Activated CD4-positive, alpha-beta T cell treated with anti-CD3 and anti-CD28 coated beads for 36 hours (primary cell): ENCODE measurements around the gene SNCAIP. TPM values are rescaled to one million over a fixed set of nuclear protein-coding genes. Genes with fewer than 3 reads are reported as not detected.
A peak's percentile ranks its signal among the peaks of the same experiment; 100 is the strongest.
"Not testable (repeated sequence)": the region's sequence is repeated elsewhere in the genome, so short reads cannot be mapped to it uniquely, and the experiment has no call there.

Experiments
- ATAC-seq: fragments of 200-7000 bp; cut with Tn5 transposase; one replicate; pipeline ENCODE4 v1.10.0; 2021; ENCODE audit warnings: mild to moderate bottlenecking, moderate library complexity
- CTCF ChIA-PET: fragments of 350-600 bp; sonication (Branson Sonifier 250); formaldehyde crosslinking; loops from one replicate; lab custom pipeline; 2021; ENCODE audit warnings: antibody characterized with exemption; lab: Charles Lee
- POLR2A ChIA-PET: fragments of 350-600 bp; sonication (Branson Sonifier 250); formaldehyde crosslinking; loops from one replicate; lab custom pipeline; 2021; ENCODE audit warnings: antibody characterized with exemption, inconsistent platforms; lab: Charles Lee
- DNase-seq: peaks from one replicate; pipeline ENCODE4 v3.0.0-alpha.2; 2020
- H3K27ac Mint-ChIP-seq: one replicate; pipeline ENCODE4 v1.8.0; 2021; ENCODE audit warnings: mixed read lengths
- H3K27me3 Mint-ChIP-seq: one replicate; pipeline ENCODE4 v1.8.0; 2021; ENCODE audit warnings: mixed read lengths
- H3K36me3 Mint-ChIP-seq: one replicate; pipeline ENCODE4 v1.8.0; 2021; ENCODE audit warnings: low read depth, mixed read lengths
- H3K4me1 Mint-ChIP-seq: one replicate; pipeline ENCODE4 v1.8.0; 2021; ENCODE audit warnings: mixed read lengths
- H3K4me3 Mint-ChIP-seq: one replicate; pipeline ENCODE4 v1.8.0; 2021; ENCODE audit warnings: mild to moderate bottlenecking, moderate library complexity, mixed read lengths
- H3K9me3 Mint-ChIP-seq: one replicate; pipeline ENCODE4 v1.8.0; 2021; ENCODE audit warnings: low read depth, mixed read lengths
- intact Hi-C, 2 experiments: fragments of 100-400 bp; cut with DNase I in 1 of 2; cut with micrococcal nuclease in 1 of 2; formaldehyde crosslinking; loops; one replicate each; pipeline versions ENCODE4 v1.14.2 to v1.15.1; 2022 to 2024; cut with DNase I, micrococcal nuclease
- total RNA-seq, 2 experiments: library from RNA; stranded (reverse); gene quantifications; one replicate each; pipeline ENCODE4 v1.2.3, GENCODE V29; 2021

SNCAIP gene
- total RNA-seq, 2 experiments from 2014 or later: not detected

- Mint-ChIP-seq H3K9me3 (peaks cover 2% of the 10 kb centered on the region), H3K4me1 (no peaks in the 10 kb centered on the region), H3K4me3 (no peak overlapping the region), H3K36me3 (no peaks in the 10 kb centered on the region), H3K27me3 (peaks cover 7% of the 10 kb centered on the region), H3K27ac (no peak overlapping the region)
- intact Hi-C loops: no loop called here
- ATAC-seq: peak; percentile 66
- no peak for DNase-seq
- POLR2A ChIA-PET: no interaction called here
- CTCF ChIA-PET: no interaction called here
These were observed 54.5 kb downstream of the SNCAIP start for GRCh38 chr5:122366501-122366900.

GRCh38 chr5:122367456-122367855, 55.4 kb downstream of the SNCAIP start:
- POLR2A ChIA-PET: no interaction called here
- Mint-ChIP-seq H3K27me3 (peaks cover 5% of the 10 kb centered on the region), H3K4me1 (no peaks in the 10 kb centered on the region), H3K4me3 (no peak overlapping the region), H3K27ac (no peak overlapping the region), H3K9me3 (peaks cover 2% of the 10 kb centered on the region), H3K36me3 (no peaks in the 10 kb centered on the region)
- CTCF ChIA-PET: interaction anchor here (1.0 kb wide), 1 partner anchor 11 kb away, joined by 3 read pairs; no protein-coding TSS in a partner anchor
- intact Hi-C loops: no loop called here
- no peak for ATAC-seq
- DNase-seq: no peak

GRCh38 chr5:122368510-122369251, 56.6 kb downstream of the SNCAIP start:
- Mint-ChIP-seq H3K4me3 (no peak overlapping the region), H3K4me1 (no peaks in the 10 kb centered on the region), H3K27me3 (peaks cover 2% of the 10 kb centered on the region), H3K9me3 (peaks cover 2% of the 10 kb centered on the region), H3K36me3 (no peaks in the 10 kb centered on the region), H3K27ac (no peak overlapping the region)
- intact Hi-C loops: no loop called here
- DNase-seq (no peak), ATAC-seq (no peak)
- CTCF ChIA-PET: interaction anchor here (1.0 kb wide), 1 partner anchor 12 kb away, joined by 3 read pairs; no protein-coding TSS in a partner anchor
- POLR2A ChIA-PET: no interaction called here

- Mint-ChIP-seq H3K27me3 (peaks cover 2% of the 10 kb centered on the region), H3K4me1 (no peaks in the 10 kb centered on the region), H3K36me3 (no peaks in the 10 kb centered on the region), H3K4me3 (no peak overlapping the region), H3K9me3 (peaks cover 2% of the 10 kb centered on the region), H3K27ac (no peak overlapping the region)
- POLR2A ChIA-PET: no interaction called here
- CTCF ChIA-PET: no interaction called here
- no peak for DNase-seq
- ATAC-seq: no peak
- intact Hi-C loops: no loop called here
These were observed 57.3 kb downstream of the SNCAIP start for GRCh38 chr5:122369253-122369815.

GRCh38 chr5:122371511-122372151, 59.6 kb downstream of the SNCAIP start:
- Mint-ChIP-seq H3K27ac (no peak overlapping the region), H3K27me3 (no peaks in the 10 kb centered on the region), H3K9me3 (peaks cover 2% of the 10 kb centered on the region), H3K4me3 (no peak overlapping the region), H3K36me3 (no peaks in the 10 kb centered on the region), H3K4me1 (no peaks in the 10 kb centered on the region)
- DNase-seq: no peak
- intact Hi-C loops: no loop called here
- POLR2A ChIA-PET: no interaction called here
- CTCF ChIA-PET: no interaction called here
- no peak for ATAC-seq

- no peaks in the 10 kb centered on the region for H3K9me3 Mint-ChIP-seq
- H3K27ac Mint-ChIP-seq: no peak overlapping the region
- no peaks in the 10 kb centered on the region for H3K36me3 Mint-ChIP-seq
- no peaks in the 10 kb centered on the region for H3K27me3 Mint-ChIP-seq
- POLR2A ChIA-PET: no interaction called here
- no peak for DNase-seq
- intact Hi-C loops: no loop called here
- no peaks in the 10 kb centered on the region for H3K4me1 Mint-ChIP-seq
- H3K4me3 Mint-ChIP-seq: no peak overlapping the region
- CTCF ChIA-PET: no interaction called here
- no peak for ATAC-seq
These were observed 62.1 kb downstream of the SNCAIP start for GRCh38 chr5:122374110-122374509.

GRCh38 chr5:122375801-122376200, 63.8 kb downstream of the SNCAIP start:
- H3K9me3 Mint-ChIP-seq: no peaks in the 10 kb centered on the region
- ATAC-seq: no peak
- ChIA-PET POLR2A (no interaction called here), CTCF (no interaction called here)
- no peaks in the 10 kb centered on the region for H3K27me3 Mint-ChIP-seq
- H3K36me3 Mint-ChIP-seq: no peaks in the 10 kb centered on the region
- intact Hi-C loops: no loop called here
- no peaks in the 10 kb centered on the region for H3K4me1 Mint-ChIP-seq
- no peak for DNase-seq
- no peak overlapping the region for H3K27ac Mint-ChIP-seq
- H3K4me3 Mint-ChIP-seq: no peak overlapping the region

- ATAC-seq: no peak
- Mint-ChIP-seq H3K4me1 (no peaks in the 10 kb centered on the region), H3K36me3 (no peaks in the 10 kb centered on the region), H3K9me3 (no peaks in the 10 kb centered on the region), H3K27me3 (no peaks in the 10 kb centered on the region), H3K4me3 (no peak overlapping the region), H3K27ac (no peak overlapping the region)
- ChIA-PET CTCF (no interaction called here), POLR2A (no interaction called here)
- intact Hi-C loops: no loop called here
- DNase-seq: no peak
These were observed 64.2 kb downstream of the SNCAIP start for GRCh38 chr5:122376250-122376649.

- Mint-ChIP-seq H3K9me3 (no peaks in the 10 kb centered on the region), H3K36me3 (no peaks in the 10 kb centered on the region), H3K27ac (no peak overlapping the region), H3K27me3 (no peaks in the 10 kb centered on the region), H3K4me3 (no peak overlapping the region), H3K4me1 (no peaks in the 10 kb centered on the region)
- POLR2A ChIA-PET: no interaction called here
- CTCF ChIA-PET: interaction anchor here (0.6 kb wide), 2 partner anchors 119 to 121 kb away, joined by 3 read pairs; no protein-coding TSS in a partner anchor
- intact Hi-C loops: no loop called here
- ATAC-seq (no peak), DNase-seq (no peak)
These were observed 65.0 kb downstream of the SNCAIP start for GRCh38 chr5:122377026-122377425.

GRCh38 chr5:122382938-122383337, 70.9 kb downstream of the SNCAIP start:
- CTCF ChIA-PET, intact Hi-C loops: not testable (repeated sequence)

GRCh38 chr5:122384739-122385235, 72.8 kb downstream of the SNCAIP start:
- H3K27me3 Mint-ChIP-seq: no peaks in the 10 kb centered on the region
- no peak overlapping the region for H3K27ac Mint-ChIP-seq
- intact Hi-C loops: no loop called here
- DNase-seq (no peak), ATAC-seq (no peak)
- ChIA-PET CTCF (no interaction called here), POLR2A (no interaction called here)
- no peaks in the 10 kb centered on the region for H3K4me1 Mint-ChIP-seq
- H3K4me3 Mint-ChIP-seq: no peak overlapping the region
- H3K9me3 Mint-ChIP-seq: no peaks in the 10 kb centered on the region
- H3K36me3 Mint-ChIP-seq: no peaks in the 10 kb centered on the region

More at GRCh38 chr5:122382938-122383337, 70.9 kb downstream of the SNCAIP start:
- POLR2A ChIA-PET, H3K4me1 Mint-ChIP-seq, H3K4me3 Mint-ChIP-seq, H3K36me3 Mint-ChIP-seq, H3K27ac Mint-ChIP-seq, DNase-seq, H3K27me3 Mint-ChIP-seq, H3K9me3 Mint-ChIP-seq, ATAC-seq: not testable (repeated sequence)

GRCh38 chr5:122385286-122385685, 73.2 kb downstream of the SNCAIP start:
- no peak for ATAC-seq
- no peaks in the 10 kb centered on the region for H3K36me3 Mint-ChIP-seq
- intact Hi-C loops: no loop called here
- no peak for DNase-seq
- H3K27me3 Mint-ChIP-seq: no peaks in the 10 kb centered on the region
- no peak overlapping the region for H3K27ac Mint-ChIP-seq
- CTCF ChIA-PET: no interaction called here
- no peaks in the 10 kb centered on the region for H3K4me1 Mint-ChIP-seq
- no peak overlapping the region for H3K4me3 Mint-ChIP-seq
- POLR2A ChIA-PET: no interaction called here
- H3K9me3 Mint-ChIP-seq: no peaks in the 10 kb centered on the region
